Left lung (tissue), 10 donors: ENCODE data around the gene SPATA1. TPM values are rescaled to one million over a fixed set of nuclear protein-coding genes. Genes with fewer than 3 reads are reported as not detected.
"Not testable (repeated sequence)": the region's sequence is repeated elsewhere in the genome, so short reads cannot be mapped to it uniquely, and the experiment has no call there.

Experiments
- ATAC-seq: fragments of 200-7000 bp; cut with Tn5 transposase; one replicate; pipeline ENCODE4 v1.9.1; 2020; ENCODE audit warnings: moderate library complexity
- DNase-seq, 4 donors: peaks; one replicate each; pipeline ENCODE4 v3.0.0-alpha.2; 2013 to 2020
- H3K27ac ChIP-seq, 2 donors: fragments of 200-600 bp; sonication (generic) in 1 of 2; one replicate each; pipeline versions ENCODE4 v1.5.0 to v1.8.0; 2020 to 2021
- H3K27me3 ChIP-seq, 2 donors: fragments of 200-600 bp; sonication (generic) in 1 of 2; one replicate each; pipeline versions ENCODE4 v1.5.0 to v1.8.0; 2020 to 2021
- H3K36me3 ChIP-seq, 2 donors: fragments of 200-600 bp; sonication (generic) in 1 of 2; one replicate each; pipeline versions ENCODE4 v1.5.0 to v1.8.0; 2020 to 2021
- H3K4me1 ChIP-seq, 2 donors: fragments of 200-600 bp; one replicate each; pipeline ENCODE4 v1.8.0; 2021
- H3K4me3 ChIP-seq, 2 donors: fragments of 200-600 bp; sonication (generic) in 1 of 2; one replicate each; pipeline versions ENCODE4 v1.5.0 to v1.8.0; 2020 to 2021; ENCODE audit warnings: mild to moderate bottlenecking in 1 of 2
- H3K9me3 ChIP-seq, 2 donors: fragments of 200-600 bp; sonication (generic) in 1 of 2; one replicate each; pipeline versions ENCODE4 v1.5.0 to v1.8.0; 2020 to 2021
- CTCF ChIP-seq, 2 donors: fragments of 200-600 bp; sonication (generic) in 1 of 2; IDR thresholded peaks; one replicate each; pipeline versions ENCODE4 v1.5.0 to v1.8.0; 2021; ENCODE audit warnings: antibody characterized with exemption in 2 of 2
- intact Hi-C, 2 donors: fragments of 100-400 bp; cut with DNase I; formaldehyde crosslinking; loops; one replicate each; pipeline versions ENCODE4 v1.11.2 to v1.14.2; 2022
- polyA plus RNA-seq, 6 donors: library from polyadenylated mRNA; unstranded; fragments of 120-200 nt; gene quantifications; one replicate each; pipeline ENCODE4 v1.2.1, GENCODE V29; 2013; ENCODE audit not compliant: insufficient read length in 6 of 6
- total RNA-seq, 2 donors: library from RNA; stranded (reverse); fragmentation: NEBNext Ultra II Directional; extraction: Animal tissue kit (Norgen Biotek cat#: 25700); gene quantifications; one replicate each; pipeline ENCODE4 v1.2.1, GENCODE V29; 2021
- donor health status: DM: no; HTN: yes; CAD: no.
- donor health status: DM: no; HTN: no; CAD: no.

SPATA1 gene
- total and polyA plus RNA-seq, 8 donors: 1.3 to 4.0 (median 3.4) TPM

GRCh38 chr1:84502927-84503326 lies 3.3 kb upstream of the SPATA1 start:
- H3K27me3 ChIP-seq: no peaks in the 10 kb centered on the region
- ATAC-seq (no peak), DNase-seq (no peak)
- H3K4me3 ChIP-seq: peak overlapping the region in 1 of 2 donors; percentile 85
- no peaks in the 10 kb centered on the region for H3K9me3 ChIP-seq
- H3K4me1 ChIP-seq: peaks cover 21 to 64% of the 10 kb centered on the region in 2 donors
- H3K27ac ChIP-seq: no peak overlapping the region
- intact Hi-C loops: no loop called here
- H3K36me3 ChIP-seq: peaks cover 0 to 45% of the 10 kb centered on the region in 2 donors
- no peak for TF ChIP-seq CTCF (IDR thresholded peaks at IDR 0.05)

- H3K4me3 ChIP-seq: peak overlapping the region; percentile 74 to 85
- ATAC-seq (peak; percentile 3), DNase-seq (peak in 2 of 4 donors; percentile 13 to 18)
- H3K27me3 ChIP-seq: no peaks in the 10 kb centered on the region
- no peak for TF ChIP-seq CTCF (IDR thresholded peaks at IDR 0.05)
- intact Hi-C loops: no loop called here
- H3K27ac ChIP-seq: peak overlapping the region; percentile 98 to 99
- H3K4me1 ChIP-seq: peaks cover 21 to 62% of the 10 kb centered on the region in 2 donors
- peaks cover 0 to 11% of the 10 kb centered on the region in 2 donors for H3K9me3 ChIP-seq
- peaks cover 0 to 26% of the 10 kb centered on the region in 2 donors for H3K36me3 ChIP-seq
These were observed 1.4 kb upstream of the SPATA1 start for GRCh38 chr1:84504580-84505492.

GRCh38 chr1:84505493-84506001 lies 639 bp upstream of the SPATA1 start:
- Histone ChIP-seq H3K9me3 (peaks cover 0 to 12% of the 10 kb centered on the region in 2 donors), H3K4me3 (peak overlapping the region; percentile 74 to 85), H3K36me3 (peaks cover 0 to 18% of the 10 kb centered on the region in 2 donors), H3K4me1 (peaks cover 21 to 55% of the 10 kb centered on the region in 2 donors), H3K27me3 (no peaks in the 10 kb centered on the region), H3K27ac (peak overlapping the region; percentile 98 to 99)
- DNase-seq: peak in 2 of 4 donors; percentile 67 to 76
- peak; percentile 68 for ATAC-seq
- TF ChIP-seq CTCF (IDR thresholded peaks at IDR 0.05): no peak
- intact Hi-C loops: no loop called here

DNA sequence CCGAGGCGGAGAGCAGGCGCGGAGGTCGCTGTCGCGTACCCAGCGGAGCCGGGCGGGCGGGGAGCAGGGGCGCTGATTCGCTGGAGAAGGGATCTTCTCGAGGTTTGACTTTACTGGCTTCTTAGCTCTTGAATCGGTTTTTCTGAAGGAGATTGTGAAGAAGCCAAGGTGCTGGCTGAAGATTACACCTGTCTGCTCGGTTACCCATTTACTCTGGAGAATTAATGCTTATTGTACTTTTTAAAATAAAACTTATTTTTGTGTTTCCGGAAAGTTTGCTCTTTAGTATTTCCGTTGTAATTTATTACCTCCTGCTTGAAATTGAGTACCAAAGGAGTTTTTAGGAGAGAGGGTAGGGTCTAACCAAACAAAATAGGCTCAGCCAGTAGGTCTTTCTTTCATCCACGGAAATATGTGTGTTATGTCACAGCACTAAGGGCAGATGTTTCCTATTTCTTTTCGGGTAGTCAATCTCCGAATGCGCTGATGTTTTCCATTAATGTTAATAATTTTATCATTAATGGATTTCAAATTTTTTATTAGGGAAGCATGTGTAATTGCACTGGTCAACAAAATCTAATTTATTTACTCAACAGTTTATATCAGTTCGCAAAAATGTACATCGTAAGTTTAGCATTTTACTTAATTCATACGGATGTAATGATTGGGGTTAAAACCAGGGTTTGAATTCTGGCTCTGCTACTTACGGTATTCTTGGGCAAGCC lies 705 bp downstream of the SPATA1 start:
- ATAC-seq (no peak), DNase-seq (peak in 2 of 4 donors; percentile 17 to 18)
- Histone ChIP-seq H3K36me3 (peaks cover 0 to 7% of the 10 kb centered on the region in 2 donors), H3K4me1 (peaks cover 15 to 42% of the 10 kb centered on the region in 2 donors), H3K27ac (peak overlapping the region; percentile 98 to 99), H3K9me3 (peaks cover 0 to 12% of the 10 kb centered on the region in 2 donors), H3K4me3 (peak overlapping the region; percentile 74 to 85), H3K27me3 (no peaks in the 10 kb centered on the region)
- intact Hi-C loops: no loop called here
- no peak for TF ChIP-seq CTCF (IDR thresholded peaks at IDR 0.05)

DNA sequence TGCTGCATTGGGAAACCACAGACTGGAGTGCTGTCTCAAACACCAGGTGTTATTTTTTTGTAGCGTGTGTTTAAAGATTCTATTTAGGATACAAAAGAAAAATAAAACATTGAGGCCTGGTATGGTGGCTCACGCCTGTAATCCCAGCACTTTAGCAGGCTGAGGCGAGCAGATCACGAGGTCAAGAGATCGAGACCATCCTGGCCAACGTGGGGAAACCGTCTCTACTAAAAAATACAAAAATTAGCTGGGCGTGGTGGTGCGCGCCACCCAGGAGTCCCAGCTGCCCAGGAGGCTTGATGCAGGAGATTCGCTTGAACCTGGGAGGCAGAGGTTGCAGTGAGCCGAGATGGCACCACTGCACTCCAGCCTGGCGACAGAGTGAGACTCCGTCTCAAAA lies 1.7 kb downstream of the SPATA1 start:
- H3K27ac ChIP-seq, H3K27me3 ChIP-seq, DNase-seq, intact Hi-C loops, ATAC-seq, H3K36me3 ChIP-seq, H3K4me3 ChIP-seq: not testable (repeated sequence)
- Histone ChIP-seq H3K4me1 (peaks cover 11 to 32% of the 10 kb centered on the region in 2 donors), H3K9me3 (peaks cover 0 to 12% of the 10 kb centered on the region in 2 donors)
